NT2/D1 (cell line): ENCODE measurements around the gene SLCO1C1.
"Not testable (repeated sequence)": the region's sequence is repeated elsewhere in the genome, so short reads cannot be mapped to it uniquely, and the experiment has no call there.

Source experiments
- YY1 ChIP-seq: IDR thresholded peaks from 2 replicates; pipeline ENCODE4 v1.6.1; 2011; ENCODE audit not compliant: insufficient read length, insufficient read depth
- ZNF274 ChIP-seq: IDR thresholded peaks from 2 replicates; pipeline ENCODE4 v1.6.1; 2011; ENCODE audit warnings: mild to moderate bottlenecking, low read depth, low read length

DNA sequence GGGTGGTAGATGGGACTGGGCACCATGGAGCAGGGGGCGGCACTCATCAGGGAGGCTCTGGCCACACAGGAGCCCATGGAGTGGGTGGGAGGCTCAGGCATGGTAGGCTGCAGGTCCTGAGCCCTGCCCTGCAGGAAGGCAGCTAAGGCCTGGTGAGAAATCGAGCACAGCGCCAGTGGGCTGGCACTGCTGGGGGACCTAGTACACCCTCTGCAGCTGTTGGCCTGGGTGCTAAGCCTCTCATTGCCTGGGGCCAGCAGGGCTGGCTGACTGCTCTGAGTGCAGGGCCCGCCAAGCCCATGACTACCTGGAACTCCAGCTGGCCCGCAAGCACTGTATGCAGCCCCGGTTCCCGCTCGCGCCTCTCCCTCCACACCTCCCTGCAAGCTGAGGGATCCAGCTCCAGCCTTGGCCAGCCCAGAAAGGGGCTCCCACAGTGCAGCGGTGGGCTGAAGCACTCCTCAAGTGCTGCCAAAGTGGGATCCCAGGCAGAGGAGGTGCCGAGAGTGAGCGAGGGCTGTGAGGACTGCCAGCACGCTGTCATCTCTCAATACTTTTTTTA, 88.7 kb downstream of the SLCO1C1 start:
- not testable (repeated sequence) for TF ChIP-seq ZNF274, YY1
